ENCODE results near the gene CHCT1. TPM values are rescaled to one million over a fixed set of nuclear protein-coding genes. Genes with fewer than 3 reads are reported as not detected.

The CHCT1 gene
- polyA plus RNA-seq, 1 of the 3 experiments (the other 2 are of a cell fraction) = not detected

GRCh38 chr17:60471451-60471850 lies 49.2 kb downstream of the CHCT1 start:
- TF ChIP-seq ELF1 (IDR thresholded peaks at IDR 0.05) (no peak), RFX5 (IDR thresholded peaks at IDR 0.05; ENCODE audit: low read length) (no peak), RCOR1 (IDR thresholded peaks at IDR 0.05; ENCODE audit: low read length) (no peak), MXI1 (IDR thresholded peaks at IDR 0.05; ENCODE audit: low read depth, low read length) (no peak), USF1 (IDR thresholded peaks at IDR 0.05; ENCODE audit: borderline replicate concordance, low read depth) (no peak), RXRA (IDR thresholded peaks at IDR 0.05; ENCODE audit: borderline replicate concordance, low read depth) (no peak), CTCF (IDR thresholded peaks at IDR 0.05) (no peak), SMC3 (IDR thresholded peaks at IDR 0.05; ENCODE audit: low read depth, low read length) (no peak), EP300 (IDR thresholded peaks at IDR 0.05; ENCODE audit: borderline replicate concordance in 1 of 2, low read depth in 1 of 2, low read length in 1 of 2) (no peak), TEAD4 (IDR thresholded peaks at IDR 0.05; ENCODE audit: borderline replicate concordance, insufficient read depth) (no peak), CHD2 (IDR thresholded peaks at IDR 0.05; ENCODE audit: low read length, partially characterized antibody) (no peak), TCF12 (IDR thresholded peaks at IDR 0.05) (no peak), TAF1 (IDR thresholded peaks at IDR 0.05; ENCODE audit: borderline replicate concordance, low read depth, low read length) (no peak)
- TF ChIP-seq, protein P1, sequence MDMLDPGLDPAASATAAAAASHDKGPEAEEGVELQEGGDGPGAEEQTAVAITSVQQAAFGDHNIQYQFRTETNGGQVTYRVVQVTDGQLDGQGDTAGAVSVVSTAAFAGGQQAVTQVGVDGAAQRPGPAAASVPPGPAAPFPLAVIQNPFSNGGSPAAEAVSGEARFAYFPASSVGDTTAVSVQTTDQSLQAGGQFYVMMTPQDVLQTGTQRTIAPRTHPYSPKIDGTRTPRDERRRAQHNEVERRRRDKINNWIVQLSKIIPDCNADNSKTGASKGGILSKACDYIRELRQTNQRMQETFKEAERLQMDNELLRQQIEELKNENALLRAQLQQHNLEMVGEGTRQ (IDR thresholded peaks at IDR 0.05; ENCODE audit: borderline replicate concordance, low read depth, low read length) = no peak
- TF ChIP-seq, protein P2, sequence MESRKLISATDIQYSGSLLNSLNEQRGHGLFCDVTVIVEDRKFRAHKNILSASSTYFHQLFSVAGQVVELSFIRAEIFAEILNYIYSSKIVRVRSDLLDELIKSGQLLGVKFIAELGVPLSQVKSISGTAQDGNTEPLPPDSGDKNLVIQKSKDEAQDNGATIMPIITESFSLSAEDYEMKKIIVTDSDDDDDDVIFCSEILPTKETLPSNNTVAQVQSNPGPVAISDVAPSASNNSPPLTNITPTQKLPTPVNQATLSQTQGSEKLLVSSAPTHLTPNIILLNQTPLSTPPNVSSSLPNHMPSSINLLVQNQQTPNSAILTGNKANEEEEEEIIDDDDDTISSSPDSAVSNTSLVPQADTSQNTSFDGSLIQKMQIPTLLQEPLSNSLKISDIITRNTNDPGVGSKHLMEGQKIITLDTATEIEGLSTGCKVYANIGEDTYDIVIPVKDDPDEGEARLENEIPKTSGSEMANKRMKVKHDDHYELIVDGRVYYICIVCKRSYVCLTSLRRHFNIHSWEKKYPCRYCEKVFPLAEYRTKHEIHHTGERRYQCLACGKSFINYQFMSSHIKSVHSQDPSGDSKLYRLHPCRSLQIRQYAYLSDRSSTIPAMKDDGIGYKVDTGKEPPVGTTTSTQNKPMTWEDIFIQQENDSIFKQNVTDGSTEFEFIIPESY (IDR thresholded peaks at IDR 0.05; ENCODE audit: borderline replicate concordance, low read depth) = no peak
- CTCF ChIA-PET = interaction anchor here (0.9 kb wide), 1 partner anchor 50 kb away, joined by 3 read pairs; no protein-coding TSS in a partner anchor

More at GRCh38 chr17:60471451-60471850, 49.2 kb downstream of the CHCT1 start:
- Histone ChIP-seq H3K9me2 (no peaks in the 10 kb centered on the region), H3K79me2 (ENCODE audit: insufficient read depth) (peaks cover 35% of the 10 kb centered on the region), H3K36me3 (replicated peaks in 1 of 2; ENCODE audit: control insufficient read depth in 1 of 2, insufficient read depth in 2 of 2, low read length in 1 of 2) (peaks cover 28 to 68% of the 10 kb centered on the region in 2 experiments), H3K4me3 (ENCODE audit: low read depth in 2 of 2, low read length in 1 of 2) (no peak overlapping the region), H3K27me3 (ENCODE audit: insufficient read depth) (no peaks in the 10 kb centered on the region), H3K9me3 (peaks cover 11% of the 10 kb centered on the region), H4K20me1 (ENCODE audit: insufficient read depth) (no peaks in the 10 kb centered on the region), H3K4me1 (ENCODE audit: control insufficient read depth in 1 of 2, insufficient read depth in 2 of 2, low read depth in 1 of 2, low read length in 1 of 2) (peaks cover 4 to 8% of the 10 kb centered on the region in 2 experiments; a peak in 3 of 4 replicates), H3K9ac (no peak overlapping the region), H3F3A (replicated peaks; ENCODE audit: insufficient read depth) (peaks cover 40% of the 10 kb centered on the region), H3K27ac (ENCODE audit: low read depth in 2 of 2, low read length in 1 of 2) (no peak overlapping the region), H2AFZ (ENCODE audit: low read depth) (no peak overlapping the region), H3K4me2 (no peak overlapping the region)
- POLR2A ChIA-PET = no interaction called here
- DNase-seq = no peak
- WGBS (ENCODE audit: low lambda C conversion rate) = 96% methylated on average over 4 of the region's 4 CpGs
